ENCODE data around the gene ZNF335. TPM values are rescaled to one million over a fixed set of nuclear protein-coding genes. Genes with fewer than 3 reads are reported as not detected.

Gene ZNF335
- total and polyA plus RNA-seq, 2 of the 13 experiments (the other 11 are each of a cell fraction or from before 2014, with no cell fraction given): 9.7 to 13.7 TPM

DNA sequence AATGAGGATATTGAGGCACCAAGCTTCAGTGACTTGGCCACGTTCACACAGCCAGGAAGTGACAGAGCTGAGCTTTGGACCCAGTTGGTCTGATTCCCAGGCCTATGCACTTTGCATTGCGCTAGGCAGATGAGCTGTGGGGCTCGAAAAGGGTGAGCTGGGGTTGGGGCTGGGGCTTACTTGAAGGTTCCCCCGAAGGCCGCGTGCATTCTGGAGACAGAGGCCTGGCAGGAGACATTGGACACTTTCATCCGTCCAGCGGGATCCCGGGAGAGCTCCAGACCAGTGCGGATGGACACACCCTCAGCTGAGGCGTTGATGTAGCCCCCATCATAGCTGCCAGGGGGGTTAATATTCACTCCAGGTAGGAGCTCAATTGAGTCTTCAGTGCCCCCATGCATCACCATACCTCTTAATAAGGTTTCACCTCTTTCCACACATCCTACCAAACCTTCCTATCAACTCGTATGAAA is 62.6 kb downstream of the ZNF335 start (continued):
- TF ChIP-seq, protein P1, sequence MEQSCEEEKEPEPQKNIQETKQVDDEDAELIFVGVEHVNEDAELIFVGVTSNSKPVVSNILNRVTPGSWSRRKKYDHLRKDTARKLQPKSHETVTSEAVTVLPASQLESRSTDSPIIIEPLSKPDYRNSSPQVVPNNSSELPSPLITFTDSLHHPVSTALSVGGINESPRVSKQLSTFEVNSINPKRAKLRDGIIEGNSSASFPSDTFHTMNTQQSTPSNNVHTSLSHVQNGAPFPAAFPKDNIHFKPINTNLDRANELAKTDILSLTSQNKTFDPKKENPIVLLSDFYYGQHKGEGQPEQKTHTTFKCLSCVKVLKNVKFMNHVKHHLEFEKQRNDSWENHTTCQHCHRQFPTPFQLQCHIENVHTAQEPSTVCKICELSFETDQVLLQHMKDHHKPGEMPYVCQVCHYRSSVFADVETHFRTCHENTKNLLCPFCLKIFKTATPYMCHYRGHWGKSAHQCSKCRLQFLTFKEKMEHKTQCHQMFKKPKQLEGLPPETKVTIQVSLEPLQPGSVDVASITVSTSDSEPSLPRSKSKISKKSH (CRISPR knock-in tag; IDR thresholded peaks at IDR 0.05; ENCODE audit: borderline replicate concordance): peak; percentile 33; the same call in 1 of the 2 replicates
- TF ChIP-seq RNF2 (conservative IDR thresholded peaks at IDR 0.05; ENCODE audit: low read depth) (no peak), ZNF431 (CRISPR knock-in tag; IDR thresholded peaks at IDR 0.05; ENCODE audit: borderline replicate concordance, low read depth) (peak; percentile 58; the same call in 1 of the 2 replicates), MAFK (conservative IDR thresholded peaks at IDR 0.05 in 1 of 2, IDR thresholded peaks at IDR 0.05 in 1 of 2; ENCODE audit: low read length in 2 of 2) (no peak), RBAK (CRISPR knock-in tag; IDR thresholded peaks at IDR 0.05) (peak; percentile 56; the same call in 1 of the 2 replicates), YEATS4 (CRISPR knock-in tag; IDR thresholded peaks at IDR 0.05; ENCODE audit: borderline replicate concordance) (peak; percentile 34; the same call in 1 of the 2 replicates), ZNF382 (CRISPR knock-in tag; IDR thresholded peaks at IDR 0.05; ENCODE audit: borderline replicate concordance) (no peak), ZNF891 (CRISPR knock-in tag; IDR thresholded peaks at IDR 0.05) (no peak; the same call in 1 of the 2 replicates), ZNF83 (CRISPR knock-in tag; IDR thresholded peaks at IDR 0.05; ENCODE audit: borderline replicate concordance) (no peak), ETV5 (CRISPR knock-in tag; IDR thresholded peaks at IDR 0.05; ENCODE audit: borderline replicate concordance) (peak; percentile 91), EEA1 (CRISPR knock-in tag; IDR thresholded peaks at IDR 0.05; ENCODE audit: borderline replicate concordance) (0 out of 2 replicates have a peak, but pooled peaks have one; percentile 81), SRSF4 (IDR thresholded peaks at IDR 0.05; ENCODE audit: low read depth, low read length, poor library complexity, severe bottlenecking) (no peak), KAT7 (CRISPR knock-in tag; IDR thresholded peaks at IDR 0.05; ENCODE audit: borderline replicate concordance) (0 out of 2 replicates have a peak, but pooled peaks have one; percentile 55), HNF4G (IDR thresholded peaks at IDR 0.05; ENCODE audit: borderline replicate concordance, low read depth, low read length) (peak; percentile 90), HNF4G (CRISPR knock-in tag; IDR thresholded peaks at IDR 0.05; ENCODE audit: borderline replicate concordance, low read depth) (peak; percentile 91; the same call in 1 of the 2 replicates), DMAP1 (CRISPR knock-in tag; IDR thresholded peaks at IDR 0.05) (peak; percentile 81), HCFC1 (IDR thresholded peaks at IDR 0.05; ENCODE audit: low read depth, low read length) (no peak; the same call in 1 of the 2 replicates)
- TF ChIP-seq, protein P2, sequence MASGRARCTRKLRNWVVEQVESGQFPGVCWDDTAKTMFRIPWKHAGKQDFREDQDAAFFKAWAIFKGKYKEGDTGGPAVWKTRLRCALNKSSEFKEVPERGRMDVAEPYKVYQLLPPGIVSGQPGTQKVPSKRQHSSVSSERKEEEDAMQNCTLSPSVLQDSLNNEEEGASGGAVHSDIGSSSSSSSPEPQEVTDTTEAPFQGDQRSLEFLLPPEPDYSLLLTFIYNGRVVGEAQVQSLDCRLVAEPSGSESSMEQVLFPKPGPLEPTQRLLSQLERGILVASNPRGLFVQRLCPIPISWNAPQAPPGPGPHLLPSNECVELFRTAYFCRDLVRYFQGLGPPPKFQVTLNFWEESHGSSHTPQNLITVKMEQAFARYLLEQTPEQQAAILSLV (CRISPR knock-in tag; IDR thresholded peaks at IDR 0.05; ENCODE audit: borderline replicate concordance): no peak; the same call in 1 of the 2 replicates
- TF ChIP-seq, protein P3, sequence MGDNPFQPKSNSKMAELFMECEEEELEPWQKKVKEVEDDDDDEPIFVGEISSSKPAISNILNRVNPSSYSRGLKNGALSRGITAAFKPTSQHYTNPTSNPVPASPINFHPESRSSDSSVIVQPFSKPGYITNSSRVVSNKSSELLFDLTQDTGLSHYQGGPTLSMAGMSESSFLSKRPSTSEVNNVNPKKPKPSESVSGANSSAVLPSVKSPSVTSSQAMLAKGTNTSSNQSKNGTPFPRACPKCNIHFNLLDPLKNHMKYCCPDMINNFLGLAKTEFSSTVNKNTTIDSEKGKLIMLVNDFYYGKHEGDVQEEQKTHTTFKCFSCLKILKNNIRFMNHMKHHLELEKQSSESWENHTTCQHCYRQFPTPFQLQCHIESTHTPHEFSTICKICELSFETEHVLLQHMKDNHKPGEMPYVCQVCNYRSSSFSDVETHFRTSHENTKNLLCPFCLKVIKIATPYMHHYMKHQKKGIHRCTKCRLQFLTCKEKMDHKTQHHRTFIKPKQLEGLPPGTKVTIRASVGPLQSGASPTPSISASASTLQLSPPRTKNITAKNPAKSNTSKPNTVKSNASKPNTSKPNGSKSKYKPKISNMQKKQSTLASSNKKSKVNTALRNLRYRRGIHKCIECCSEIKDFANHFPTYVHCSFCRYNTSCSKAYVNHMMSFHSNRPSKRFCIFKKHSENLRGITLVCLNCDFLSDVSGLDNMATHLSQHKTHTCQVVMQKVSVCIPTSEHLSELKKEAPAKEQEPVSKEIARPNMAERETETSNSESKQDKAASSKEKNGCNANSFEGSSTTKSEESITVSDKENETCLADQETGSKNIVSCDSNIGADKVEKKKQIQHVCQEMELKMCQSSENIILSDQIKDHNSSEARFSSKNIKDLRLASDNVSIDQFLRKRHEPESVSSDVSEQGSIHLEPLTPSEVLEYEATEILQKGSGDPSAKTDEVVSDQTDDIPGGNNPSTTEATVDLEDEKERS (CRISPR knock-in tag; IDR thresholded peaks at IDR 0.05): 0 out of 2 replicates have a peak, but pooled peaks have one; percentile 52

Data from HepG2 (cell line).